Left lobe of liver (tissue), 2 donors: Measurements from ENCODE around the gene LINGO1. TPM values are rescaled to one million over a fixed set of nuclear protein-coding genes. Genes with fewer than 3 reads are reported as not detected.
A peak's percentile ranks its signal among the peaks of the same experiment; 100 is the strongest.

Source experiments
- ATAC-seq: fragments of 200-7000 bp; cut with Tn5 transposase; one replicate; pipeline ENCODE4 v1.9.1; 2020; ENCODE audit warnings: mild to moderate bottlenecking, moderate library complexity
- DNase-seq: peaks from one replicate; pipeline ENCODE4 v3.0.0-alpha.2; 2020; ENCODE audit warnings: low spot score
- total RNA-seq: library from RNA; stranded (reverse); gene quantifications from one replicate; pipeline ENCODE4 v1.2.1, GENCODE V29; 2021
- donor health status: DM: no; HTN: no; CAD: no; lungs with moderate emphysema.
- donor health status: DM: no; HTN: yes; CAD: no.

The LINGO1 gene
- total RNA-seq, 1 donor from 2014 or later, result 0.86 TPM

- no peak for ATAC-seq
- DNase-seq, result no peak
Observed at GRCh38 chr15:77598644-77599043, 34.1 kb downstream of the LINGO1 start.

DNA sequence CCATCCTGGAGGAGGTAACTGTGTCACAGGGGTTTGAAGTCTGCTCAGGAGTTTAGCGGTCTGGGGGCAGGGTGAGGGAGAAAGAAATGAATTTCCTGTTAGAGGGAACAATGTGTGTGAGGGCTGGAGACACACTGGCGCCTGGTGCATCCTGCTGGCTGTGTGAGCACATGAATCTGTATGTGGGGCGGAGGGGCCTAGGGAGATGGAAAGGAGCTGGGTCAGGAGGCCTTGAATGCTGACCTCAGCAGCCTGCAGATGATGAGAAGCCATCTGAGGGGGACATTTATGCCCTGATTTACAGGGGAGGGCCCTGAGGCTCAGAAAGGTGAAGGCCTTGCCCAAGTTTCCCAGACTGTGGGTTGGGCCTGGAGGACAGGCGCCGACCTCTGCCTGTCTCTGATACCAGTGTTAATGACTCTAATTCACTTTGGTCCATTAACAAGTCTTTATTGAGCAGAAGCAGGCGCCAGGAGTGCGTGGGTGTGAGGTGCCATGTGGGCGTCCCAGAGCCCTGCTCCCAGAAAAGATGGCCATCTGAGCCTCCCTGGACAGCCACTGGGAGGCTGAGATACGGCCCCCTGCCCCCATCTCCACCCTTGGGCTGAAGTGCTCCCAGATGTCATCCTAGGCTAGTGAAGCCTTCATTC is 34.8 kb downstream of the LINGO1 start:
- DNase-seq (no peak), ATAC-seq (peak; percentile 58)

- no peak for DNase-seq
- ATAC-seq, result no peak
Observed at GRCh38 chr15:77596821-77597803, 35.6 kb downstream of the LINGO1 start.

- ATAC-seq (no peak), DNase-seq (no peak)
Observed at GRCh38 chr15:77595231-77595630, 37.5 kb downstream of the LINGO1 start.

GRCh38 chr15:77592758-77593157 is 40.0 kb downstream of the LINGO1 start:
- ATAC-seq (no peak), DNase-seq (no peak)

DNA sequence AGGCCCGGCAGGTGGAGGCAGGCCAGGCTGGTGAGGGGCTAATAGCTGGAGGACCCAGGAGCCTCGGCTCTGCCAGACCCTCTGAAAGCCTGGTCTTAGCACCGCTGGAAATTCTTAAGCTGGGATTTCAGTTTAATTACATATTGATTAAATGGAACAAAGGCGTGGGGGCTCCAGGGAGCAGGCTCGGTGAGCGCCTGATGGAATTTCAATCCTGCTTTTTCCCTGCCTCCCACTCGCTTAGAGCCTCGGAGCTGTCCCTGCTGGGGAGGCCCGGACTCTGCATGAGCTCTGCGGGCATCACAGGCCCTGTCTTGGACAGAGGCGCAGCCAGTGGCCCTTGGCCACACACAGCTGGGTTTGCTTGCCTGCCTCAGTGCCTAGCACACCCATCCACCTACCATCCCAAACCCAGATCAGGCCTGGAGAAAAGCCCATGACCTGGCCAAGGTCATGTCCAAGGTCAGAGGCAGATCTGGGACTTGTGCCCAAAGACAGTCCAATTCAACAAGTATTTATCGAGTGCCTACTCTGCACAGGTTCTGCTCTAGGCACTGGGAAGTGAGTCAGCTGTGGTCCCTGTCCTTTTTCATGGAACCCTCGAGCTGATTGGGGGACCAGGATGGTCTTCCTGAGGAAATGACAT is 40.6 kb downstream of the LINGO1 start:
- ATAC-seq, result peak; percentile 23

DNA sequence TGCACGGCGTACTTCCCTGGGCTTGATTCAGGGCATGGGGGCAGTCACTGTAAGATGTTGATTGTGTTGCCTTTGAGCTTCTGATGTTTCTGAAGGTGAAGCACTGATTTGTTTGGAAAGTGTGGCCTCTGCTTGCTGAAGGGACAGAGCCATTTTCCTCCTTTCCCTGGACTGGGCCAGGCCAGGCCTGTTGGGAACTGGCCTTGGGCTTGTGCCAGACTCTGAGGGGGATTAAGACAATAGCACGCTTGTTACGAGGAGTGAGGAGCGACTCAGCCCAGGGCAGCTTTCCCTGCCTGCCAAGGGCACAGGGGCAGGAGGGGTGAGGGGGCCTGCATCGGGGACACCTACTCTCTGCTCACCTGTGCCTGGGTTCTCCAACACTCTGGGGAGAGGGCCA is 42.9 kb downstream of the LINGO1 start:
- no peak for DNase-seq
- ATAC-seq, result peak; percentile 28

More for the DNA sequence above, 40.6 kb downstream of the LINGO1 start:
- no peak for DNase-seq

- DNase-seq, result no peak
- ATAC-seq, result no peak
Observed at GRCh38 chr15:77588126-77588525, 44.6 kb downstream of the LINGO1 start.

DNA sequence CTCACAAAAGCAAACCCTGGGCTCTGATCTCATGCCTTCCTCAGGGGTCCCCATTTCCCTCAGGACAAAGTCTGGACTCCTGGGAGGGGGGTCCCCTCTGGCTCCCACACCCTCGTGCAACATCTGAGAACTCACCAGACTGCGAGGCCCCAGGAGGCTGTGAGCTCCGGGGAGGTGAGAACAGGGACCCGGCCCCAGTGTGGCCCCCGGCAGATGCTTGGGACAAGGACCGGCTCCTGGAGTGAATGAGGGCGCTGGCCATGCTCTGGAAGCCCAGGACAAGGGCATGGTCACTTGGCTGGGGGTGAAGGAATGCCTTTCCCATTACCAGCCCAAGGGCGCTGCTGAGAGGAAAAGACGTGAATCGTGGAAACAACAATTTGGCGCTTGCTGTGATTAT is 48.0 kb downstream of the LINGO1 start:
- no peak for ATAC-seq
- DNase-seq, result no peak

DNA sequence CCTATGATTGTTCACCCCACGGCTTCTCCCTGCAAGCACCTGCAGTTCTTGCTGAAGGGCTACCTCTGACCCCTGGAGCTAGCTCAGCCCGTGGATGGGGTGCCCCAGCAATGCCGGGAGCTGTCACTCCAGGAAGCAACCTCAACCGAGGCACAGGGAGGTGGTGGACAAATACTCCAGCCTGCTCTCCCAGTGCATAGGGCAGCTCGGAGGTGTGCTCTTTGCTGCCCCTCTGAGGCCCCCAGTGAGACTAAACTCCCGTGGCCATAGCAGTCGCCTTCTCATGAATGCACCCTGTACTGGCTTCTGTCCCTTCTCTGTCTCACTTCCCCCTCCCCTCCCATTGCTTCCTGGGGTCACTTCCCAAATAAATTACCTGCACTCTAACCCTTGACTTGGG is 48.5 kb downstream of the LINGO1 start:
- ATAC-seq (no peak), DNase-seq (no peak)

DNA sequence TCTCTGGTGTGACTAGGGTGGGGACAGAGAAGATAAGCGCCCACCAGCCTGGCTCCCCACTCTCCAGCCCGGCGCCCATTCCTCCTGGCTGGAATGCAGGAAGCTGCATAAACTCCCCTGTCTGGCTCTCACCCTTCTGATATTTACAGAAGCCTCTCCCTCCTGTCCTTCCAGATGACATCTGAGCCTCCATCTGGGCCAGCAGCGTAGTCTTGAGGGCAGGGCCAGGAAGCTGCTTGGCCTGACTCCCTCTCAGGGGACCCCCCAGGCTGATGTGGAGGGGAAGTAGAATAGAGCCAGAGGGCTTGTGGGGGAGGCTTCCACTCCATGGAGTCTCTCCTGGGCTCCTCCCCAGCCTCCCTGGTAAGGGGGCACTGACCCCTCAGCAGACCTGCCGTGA is 49.9 kb downstream of the LINGO1 start:
- no peak for ATAC-seq
- no peak for DNase-seq

DNA sequence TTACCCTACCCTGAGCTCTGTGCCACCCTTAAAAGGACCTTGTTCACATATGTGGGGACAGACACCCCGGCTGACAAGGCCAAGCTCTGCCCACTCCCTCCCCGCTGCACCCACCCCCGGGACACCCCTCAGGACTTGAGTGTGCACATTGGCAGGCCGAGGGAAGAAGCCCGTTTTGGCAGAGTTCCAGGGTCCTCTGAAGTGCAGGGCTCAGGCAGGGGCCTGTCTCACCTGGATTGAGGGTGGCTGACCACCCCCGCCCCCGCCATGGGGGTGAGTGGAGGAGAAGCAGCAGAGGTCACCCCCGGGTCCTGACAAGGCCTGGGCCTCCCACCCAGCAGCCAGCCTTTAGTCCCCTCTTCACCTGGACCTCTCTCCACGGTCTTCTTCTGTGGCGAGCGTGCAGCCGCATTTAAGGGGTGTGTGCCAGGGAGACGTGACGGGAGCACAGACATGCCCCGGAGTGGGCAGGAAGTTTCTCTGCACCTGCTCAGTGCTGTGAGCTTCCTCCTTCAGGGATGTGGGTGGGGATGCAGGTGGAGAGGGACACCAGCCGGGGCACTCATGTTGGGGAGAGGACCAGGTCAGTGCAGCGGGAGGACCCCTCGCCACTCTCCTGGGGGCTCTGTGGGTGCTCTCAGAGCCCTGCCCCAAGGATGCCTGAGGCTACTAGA is 50.7 kb downstream of the LINGO1 start:
- DNase-seq, result no peak
- ATAC-seq, result no peak

GRCh38 chr15:77580996-77581682 is 51.6 kb downstream of the LINGO1 start:
- peak; percentile 64 for DNase-seq
- ATAC-seq, result peak; percentile 87

- ATAC-seq (no peak), DNase-seq (no peak)
Observed at GRCh38 chr15:77579498-77580188, 53.1 kb downstream of the LINGO1 start.

DNA sequence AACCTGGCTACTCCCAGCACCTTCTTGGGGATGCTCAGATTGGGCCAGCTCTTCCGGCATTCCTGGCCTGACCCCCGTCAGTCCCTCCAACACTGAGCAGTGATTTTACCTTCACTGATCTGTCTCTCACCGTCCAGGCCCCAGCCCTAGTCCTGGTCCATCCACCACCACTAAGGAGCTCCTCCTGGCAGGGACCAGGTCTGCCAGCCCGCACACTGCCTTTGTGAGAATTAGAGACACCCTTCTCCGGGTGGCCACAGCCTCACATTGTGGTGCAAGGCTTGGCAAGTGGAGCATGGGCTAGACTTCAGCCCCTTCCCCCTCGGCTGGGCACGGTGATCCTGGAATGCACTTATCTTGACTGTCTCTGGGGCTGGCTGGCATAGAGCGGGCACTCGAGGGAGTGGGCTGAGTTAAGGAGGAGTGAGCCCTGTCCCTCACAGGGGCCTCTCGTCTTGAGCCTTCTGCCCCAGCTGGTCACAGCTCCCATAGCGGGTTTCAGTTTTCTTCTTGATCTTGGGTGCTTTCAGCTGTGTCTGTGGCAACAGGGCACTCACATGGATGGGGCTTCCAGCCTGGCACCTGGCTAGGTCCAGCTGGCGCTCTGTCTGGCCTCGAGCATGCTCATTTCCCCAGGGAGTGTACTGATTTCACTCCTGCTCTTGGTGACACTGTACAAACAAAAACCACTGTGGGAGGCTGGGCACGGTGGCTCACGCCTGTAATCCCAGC is 53.9 kb downstream of the LINGO1 start:
- DNase-seq (no peak), ATAC-seq (no peak)

DNA sequence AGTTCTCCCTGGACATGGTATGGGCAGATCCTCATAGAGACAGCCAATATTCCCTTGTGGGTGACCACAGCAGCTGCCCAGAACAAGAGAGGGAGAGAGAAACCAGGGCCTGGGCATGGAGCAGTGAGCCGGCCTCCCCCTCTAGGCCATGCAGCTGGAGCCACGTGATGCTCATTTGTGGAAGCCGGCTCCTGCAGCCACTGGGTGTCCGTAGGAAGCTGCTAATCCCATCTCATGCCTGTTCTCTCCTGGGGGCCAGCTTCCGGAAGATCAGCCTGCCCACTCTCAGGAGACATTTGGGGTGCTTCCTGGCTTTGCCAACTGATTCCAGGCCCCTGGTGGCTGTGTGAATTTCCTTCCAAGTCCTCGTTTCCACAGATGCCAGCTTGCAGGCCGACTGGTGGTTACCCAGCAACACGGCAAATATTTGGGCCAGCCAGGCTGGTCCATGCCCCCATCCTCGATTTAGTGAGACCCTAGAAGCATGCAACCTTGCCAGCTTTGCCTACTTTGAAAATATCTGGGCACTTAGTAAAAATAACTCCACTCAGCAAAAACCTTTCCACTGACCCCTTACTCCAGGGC is 55.3 kb downstream of the LINGO1 start:
- ATAC-seq (no peak), DNase-seq (no peak)

GRCh38 chr15:77576538-77576937 is 56.2 kb downstream of the LINGO1 start:
- no peak for ATAC-seq
- no peak for DNase-seq

DNA sequence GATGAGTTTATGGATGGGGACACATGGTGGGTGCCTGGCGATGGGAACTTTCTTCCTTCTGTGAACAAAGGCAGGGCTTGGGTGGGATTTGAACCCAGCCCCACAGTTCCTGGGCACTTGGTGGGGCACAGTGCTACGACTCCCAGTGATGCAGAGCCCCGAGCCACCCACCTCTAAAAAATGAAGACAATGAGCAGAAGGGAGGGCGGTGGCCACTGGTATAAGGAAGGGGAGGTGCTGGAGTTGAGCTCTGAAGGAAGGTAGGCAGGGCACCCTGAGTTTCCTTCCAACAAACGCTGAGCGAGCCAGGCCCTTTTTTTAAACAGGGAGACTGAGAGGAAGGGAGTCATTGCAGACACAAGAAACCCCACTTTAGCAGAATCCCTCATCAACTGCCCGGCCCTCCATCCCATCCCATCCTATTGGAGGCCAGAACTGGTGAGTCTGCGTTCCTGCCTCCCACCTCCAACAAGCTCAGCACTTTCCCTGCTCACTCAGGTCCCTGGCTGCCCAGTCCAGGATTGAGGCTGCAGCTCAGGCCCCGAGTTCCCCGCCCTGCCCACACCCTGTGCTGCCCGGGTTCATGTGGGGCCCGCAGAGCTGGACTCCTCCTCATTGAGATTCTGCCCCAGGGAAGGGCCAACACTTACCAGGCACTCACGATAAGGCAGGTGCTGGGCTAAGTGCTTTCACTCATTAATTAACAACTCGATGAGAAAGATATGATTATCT is 57.3 kb downstream of the LINGO1 start:
- DNase-seq (no peak), ATAC-seq (no peak)
